A549 treated with GW870086 at 1 μM for 4 hours (cell line): ENCODE data around the gene SRRM2. TPM values are rescaled to one million over a fixed set of nuclear protein-coding genes. Genes with fewer than 3 reads are reported as not detected.

ENCODE experiments used
- total RNA-seq: library from RNA; stranded (reverse); fragments of 200-300 nt; extraction: Qiagen RNA extraction; gene quantifications from 5 replicates; pipeline ENCODE4 v1.2.3, GENCODE V29; 2022; ENCODE audit warnings: low read depth

Gene SRRM2
- total RNA-seq: 305 to 408 TPM (median 384 TPM) in 5 replicates

GRCh38 chr16:2752035-2752849 is at the start of gene SRRM2:
TSS of gene SRRM2 (plus strand) at chr16:2752638. CDS start at chr16:2756365, 3,727 bp downstream.

GRCh38 chr16:2720064-2720457 is 32.4 kb upstream of the SRRM2 start, which contains the start of gene PRSS27:
TSS of gene PRSS27 (minus strand) at chr16:2720224. CDS start at chr16:2720160, 64 bp downstream.

GRCh38 chr16:2777231-2777902 is 24.9 kb downstream of the SRRM2 start, which contains the start of gene ELOB:
TSS of gene ELOB (minus strand) at chr16:2777280. CDS start at chr16:2777239, 41 bp downstream.

GRCh38 chr16:2787406-2787805 is 35.0 kb downstream of the SRRM2 start, which contains the start of gene PRSS33:
TSS of gene PRSS33 (minus strand) at chr16:2787560. CDS start at chr16:2786547, 1,013 bp downstream.

GRCh38 chr16:2816751-2817339 is 64.4 kb downstream of the SRRM2 start, which contains the start of gene PRSS21:
TSS of gene PRSS21 (plus strand) at chr16:2817237. CDS start at chr16:2817269, 32 bp downstream.

Other genes starting within 250 kb of the SRRM2 start
- gene ATP6V0C, start 238.7 kb upstream of the SRRM2 start, total RNA-seq: 158 to 311 TPM (median 226 TPM) in 5 replicates
- 13.7 to 26.4 TPM (median 23.1 TPM) in 5 replicates for gene AMDHD2, start 232.3 kb upstream of the SRRM2 start, total RNA-seq
- 0.12 TPM in 1 of 5 replicates, not detected in the others for gene CEMP1, start 221.2 kb upstream of the SRRM2 start, total RNA-seq
- gene PDPK1, start 214.6 kb upstream of the SRRM2 start, total RNA-seq: 16.1 to 23.2 TPM (median 21.5 TPM) in 5 replicates
- gene KCTD5, start 70.1 kb upstream of the SRRM2 start, total RNA-seq: 36.0 to 45.0 TPM (median 43.8 TPM) in 5 replicates
- gene PRSS27, start 32.4 kb upstream of the SRRM2 start, total RNA-seq: 0.71 to 1.9 TPM (median 1.3 TPM) in 5 replicates
- gene ELOB, start 24.6 kb downstream of the SRRM2 start, total RNA-seq: 488 to 558 TPM (median 510 TPM) in 5 replicates
- gene PRSS33, start 34.9 kb downstream of the SRRM2 start, total RNA-seq: not detected in 5 replicates
- not detected in 5 replicates for gene PRSS41, start 45.8 kb downstream of the SRRM2 start, total RNA-seq
- 0.15 TPM in 1 of 5 replicates, not detected in the others for gene PRSS21, start 64.6 kb downstream of the SRRM2 start, total RNA-seq
- 0.61 to 1.3 TPM (median 1.00 TPM) in 5 replicates for gene ZG16B, start 77.7 kb downstream of the SRRM2 start, total RNA-seq
- gene PRSS22, start 105.5 kb downstream of the SRRM2 start, total RNA-seq: 0.39 to 1.4 TPM (median 1.3 TPM) in 5 replicates
- gene FLYWCH2, start 130.6 kb downstream of the SRRM2 start, total RNA-seq: 46.6 to 54.3 TPM (median 52.3 TPM) in 5 replicates
- gene FLYWCH1, start 159.3 kb downstream of the SRRM2 start, total RNA-seq: 19.4 to 31.3 TPM (median 26.1 TPM) in 5 replicates
- gene KREMEN2, start 211.6 kb downstream of the SRRM2 start, total RNA-seq: 1.3 to 3.0 TPM (median 2.3 TPM) in 5 replicates
- gene PAQR4, start 216.7 kb downstream of the SRRM2 start, total RNA-seq: 32.0 to 45.1 TPM (median 41.2 TPM) in 5 replicates
- 65.1 to 89.9 TPM (median 84.9 TPM) in 5 replicates for gene PKMYT1, start 227.8 kb downstream of the SRRM2 start, total RNA-seq